Loucy (cell line): ENCODE data around the gene INSC.

Experiments used
- EZH2phosphoT487 ChIP-seq: fragments of 200-600 bp; IDR thresholded peaks from 2 replicates; pipeline ENCODE4 v1.6.1; 2018; ENCODE audit warnings: antibody characterized with exemption, mild to moderate bottlenecking, moderate library complexity, borderline replicate concordance
- TF ChIP-seq, protein P1 (sequence below): fragments of 200-600 bp; sonication (generic); conservative IDR thresholded peaks from 2 replicates; pipeline ENCODE4 v1.5.1; 2014; ENCODE audit warnings: mild to moderate bottlenecking, antibody characterized with exemption, low read length

DNA sequence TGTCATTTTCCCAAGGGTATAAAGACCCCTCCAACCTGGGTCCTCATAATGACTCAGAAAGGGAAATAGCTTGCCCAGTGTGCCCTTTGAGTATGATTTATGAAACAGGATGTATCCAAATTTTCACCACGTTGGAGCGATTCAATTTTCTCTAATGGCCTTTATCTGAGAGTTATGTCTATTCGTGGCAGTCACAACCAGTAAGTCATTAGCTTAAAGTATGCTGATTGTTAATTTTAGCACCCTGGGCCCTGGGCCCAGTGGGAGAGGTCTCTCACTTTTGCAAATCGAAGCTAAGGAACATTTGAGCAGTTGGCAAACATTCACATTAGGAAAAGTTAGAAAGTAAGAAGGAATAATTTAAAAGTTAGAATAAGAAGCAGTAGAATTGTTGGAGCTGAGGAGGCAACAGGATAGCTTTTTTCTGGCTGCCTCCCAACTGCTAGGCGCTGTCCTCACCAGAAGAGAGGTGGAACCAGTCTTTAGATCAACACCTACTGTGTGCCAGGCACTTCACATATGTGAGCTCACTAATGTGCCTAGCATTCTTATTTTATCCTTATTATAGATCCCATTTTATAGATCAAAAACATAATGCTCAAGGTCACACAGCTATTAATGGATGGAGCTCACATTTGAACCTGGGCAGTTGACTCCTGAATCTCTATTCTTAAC, 24.5 kb downstream of the INSC start:
- TF ChIP-seq, protein P1, sequence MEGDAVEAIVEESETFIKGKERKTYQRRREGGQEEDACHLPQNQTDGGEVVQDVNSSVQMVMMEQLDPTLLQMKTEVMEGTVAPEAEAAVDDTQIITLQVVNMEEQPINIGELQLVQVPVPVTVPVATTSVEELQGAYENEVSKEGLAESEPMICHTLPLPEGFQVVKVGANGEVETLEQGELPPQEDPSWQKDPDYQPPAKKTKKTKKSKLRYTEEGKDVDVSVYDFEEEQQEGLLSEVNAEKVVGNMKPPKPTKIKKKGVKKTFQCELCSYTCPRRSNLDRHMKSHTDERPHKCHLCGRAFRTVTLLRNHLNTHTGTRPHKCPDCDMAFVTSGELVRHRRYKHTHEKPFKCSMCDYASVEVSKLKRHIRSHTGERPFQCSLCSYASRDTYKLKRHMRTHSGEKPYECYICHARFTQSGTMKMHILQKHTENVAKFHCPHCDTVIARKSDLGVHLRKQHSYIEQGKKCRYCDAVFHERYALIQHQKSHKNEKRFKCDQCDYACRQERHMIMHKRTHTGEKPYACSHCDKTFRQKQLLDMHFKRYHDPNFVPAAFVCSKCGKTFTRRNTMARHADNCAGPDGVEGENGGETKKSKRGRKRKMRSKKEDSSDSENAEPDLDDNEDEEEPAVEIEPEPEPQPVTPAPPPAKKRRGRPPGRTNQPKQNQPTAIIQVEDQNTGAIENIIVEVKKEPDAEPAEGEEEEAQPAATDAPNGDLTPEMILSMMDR = no peak
- TF ChIP-seq EZH2phosphoT487 = no peak
